HK-2 (cell line): ENCODE measurements around the gene CT45A6.
"Not testable (repeated sequence)": the region's sequence is repeated elsewhere in the genome, so short reads cannot be mapped to it uniquely, and the experiment has no call there.

Experiments
- DNase-seq: peaks from one replicate; pipeline ENCODE4 v3.0.0-alpha.2; 2018; ENCODE audit not compliant: unreplicated experiment

Gene CT45A6

GRCh38 chrX:135802687-135803086 is at the start of gene CT45A6:
Gene CT45A6, minus strand, starts transcription at chrX:135802787. Its CDS starts 3,794 bp downstream, at chrX:135798993.
- DNase-seq = not testable (repeated sequence)

- not testable (repeated sequence) for DNase-seq
These were observed 34.6 kb upstream of the CT45A6 start, which contains the start of gene CT45A7 for GRCh38 chrX:135837180-135837579. Gene CT45A7, minus strand, starts transcription at chrX:135837280. Its CDS starts 3,747 bp downstream, at chrX:135833533.

- DNase-seq = not testable (repeated sequence)
These were observed 17.3 kb upstream of the CT45A6 start, which contains the start of gene CT45A2 for GRCh38 chrX:135819912-135820311. Gene CT45A2, minus strand, starts transcription at chrX:135820012. Its CDS starts 3,747 bp downstream, at chrX:135816265.

GRCh38 chrX:135785403-135785802 is 17.2 kb downstream of the CT45A6 start, which contains the start of gene CT45A5:
Gene CT45A5, minus strand, starts transcription at chrX:135785503. Its CDS starts 3,774 bp downstream, at chrX:135781729.
- not testable (repeated sequence) for DNase-seq

- not testable (repeated sequence) for DNase-seq
These were observed 34.5 kb downstream of the CT45A6 start, which contains the start of gene CT45A3 for GRCh38 chrX:135768091-135768490. Gene CT45A3, minus strand, starts transcription at chrX:135768191. Its CDS starts 3,747 bp downstream, at chrX:135764444.

- DNase-seq = not testable (repeated sequence)
These were observed 57.8 kb downstream of the CT45A6 start for GRCh38 chrX:135744739-135745138.
